ENCODE results near the gene NKX1-2.
A peak's percentile ranks its signal among the peaks of the same experiment; 100 is the strongest.
"Not testable (repeated sequence)": the region's sequence is repeated elsewhere in the genome, so short reads cannot be mapped to it uniquely, and the experiment has no call there.

Gene NKX1-2

GRCh38 chr10:124447751-124448466 lies 1.9 kb downstream of the NKX1-2 start:
- Histone ChIP-seq H3K36me3 (ENCODE audit: insufficient read depth, low read depth, low read length) (0 out of 2 replicates have a peak, but pooled peaks cover 8% of the 10 kb centered on the region), H3K9me3 (ENCODE audit: insufficient read depth, low read depth, low read length) (no peaks in the 10 kb centered on the region), H3K27ac (ENCODE audit: low read length) (no peak overlapping the region), H3K27me3 (ENCODE audit: insufficient read depth, low read length) (peaks cover 81% of the 10 kb centered on the region), H3K4me1 (ENCODE audit: insufficient read depth, low read length) (peaks cover 22% of the 10 kb centered on the region; the same call in 1 of the 2 replicates), H3K4me3 (ENCODE audit: low read length) (peak overlapping the region; percentile 66), H3K9ac (ENCODE audit: low read depth, low read length) (no peak overlapping the region)

- Histone ChIP-seq H3K9me3 (ENCODE audit: insufficient read depth, low read depth, low read length) (no peaks in the 10 kb centered on the region), H3K9ac (ENCODE audit: low read depth, low read length) (no peak overlapping the region), H3K4me3 (ENCODE audit: low read length) (peak overlapping the region; percentile 66), H3K27ac (ENCODE audit: low read length) (no peak overlapping the region), H3K27me3 (ENCODE audit: insufficient read depth, low read length) (peaks cover 74% of the 10 kb centered on the region), H3K4me1 (ENCODE audit: insufficient read depth, low read length) (peaks cover 18% of the 10 kb centered on the region; the same call in 1 of the 2 replicates), H3K36me3 (ENCODE audit: insufficient read depth, low read depth, low read length) (0 out of 2 replicates have a peak, but pooled peaks cover 8% of the 10 kb centered on the region)
Observed at GRCh38 chr10:124446830-124447750, 2.7 kb downstream of the NKX1-2 start.

- H3K9ac ChIP-seq (ENCODE audit: low read depth, low read length); H3K36me3 ChIP-seq (ENCODE audit: insufficient read depth, low read depth, low read length); H3K4me3 ChIP-seq (ENCODE audit: low read length); H3K9me3 ChIP-seq (ENCODE audit: insufficient read depth, low read depth, low read length); H3K27ac ChIP-seq (ENCODE audit: low read length); H3K4me1 ChIP-seq (ENCODE audit: insufficient read depth, low read length): not testable (repeated sequence)
- peaks cover 22% of the 10 kb centered on the region for H3K27me3 ChIP-seq (ENCODE audit: insufficient read depth, low read length)
Observed at GRCh38 chr10:124441694-124442093, 8.1 kb downstream of the NKX1-2 start.

- no peaks in the 10 kb centered on the region for H3K36me3 ChIP-seq (ENCODE audit: insufficient read depth, low read depth, low read length)
- H3K4me3 ChIP-seq (ENCODE audit: low read length): no peak overlapping the region
- H3K4me1 ChIP-seq (ENCODE audit: insufficient read depth, low read length): no peaks in the 10 kb centered on the region
- H3K9me3 ChIP-seq (ENCODE audit: insufficient read depth, low read depth, low read length): no peaks in the 10 kb centered on the region
- no peak overlapping the region for H3K27ac ChIP-seq (ENCODE audit: low read length)
- H3K27me3 ChIP-seq (ENCODE audit: insufficient read depth, low read length): no peaks in the 10 kb centered on the region
- H3K9ac ChIP-seq (ENCODE audit: low read depth, low read length): no peak overlapping the region
Observed at GRCh38 chr10:124436191-124436638, 13.6 kb downstream of the NKX1-2 start.

GRCh38 chr10:124435683-124436082 lies 14.2 kb downstream of the NKX1-2 start:
- H3K4me1 ChIP-seq (ENCODE audit: insufficient read depth, low read length); H3K27ac ChIP-seq (ENCODE audit: low read length); H3K9ac ChIP-seq (ENCODE audit: low read depth, low read length); H3K27me3 ChIP-seq (ENCODE audit: insufficient read depth, low read length); H3K9me3 ChIP-seq (ENCODE audit: insufficient read depth, low read depth, low read length); H3K4me3 ChIP-seq (ENCODE audit: low read length); H3K36me3 ChIP-seq (ENCODE audit: insufficient read depth, low read depth, low read length): not testable (repeated sequence)

- no peaks in the 10 kb centered on the region for H3K36me3 ChIP-seq (ENCODE audit: insufficient read depth, low read depth, low read length)
- H3K9ac ChIP-seq (ENCODE audit: low read depth, low read length): no peak overlapping the region
- no peak overlapping the region for H3K27ac ChIP-seq (ENCODE audit: low read length)
- no peak overlapping the region for H3K4me3 ChIP-seq (ENCODE audit: low read length)
- H3K4me1 ChIP-seq (ENCODE audit: insufficient read depth, low read length): peaks cover 5% of the 10 kb centered on the region; the same call in 1 of the 2 replicates
- H3K27me3 ChIP-seq (ENCODE audit: insufficient read depth, low read length): no peaks in the 10 kb centered on the region
- no peaks in the 10 kb centered on the region for H3K9me3 ChIP-seq (ENCODE audit: insufficient read depth, low read depth, low read length)
Observed at GRCh38 chr10:124433461-124433860, 16.4 kb downstream of the NKX1-2 start.

GRCh38 chr10:124430077-124430476 lies 19.8 kb downstream of the NKX1-2 start:
- H3K27ac ChIP-seq (ENCODE audit: low read length): no peak overlapping the region
- H3K4me3 ChIP-seq (ENCODE audit: low read length): no peak overlapping the region
- peaks cover 5% of the 10 kb centered on the region; the same call in 1 of the 2 replicates for H3K4me1 ChIP-seq (ENCODE audit: insufficient read depth, low read length)
- no peak overlapping the region for H3K9ac ChIP-seq (ENCODE audit: low read depth, low read length)
- H3K36me3 ChIP-seq (ENCODE audit: insufficient read depth, low read depth, low read length): no peaks in the 10 kb centered on the region
- H3K27me3 ChIP-seq (ENCODE audit: insufficient read depth, low read length): no peaks in the 10 kb centered on the region
- no peaks in the 10 kb centered on the region for H3K9me3 ChIP-seq (ENCODE audit: insufficient read depth, low read depth, low read length)

- Histone ChIP-seq H3K9ac (ENCODE audit: low read depth, low read length) (no peak overlapping the region), H3K9me3 (ENCODE audit: insufficient read depth, low read depth, low read length) (no peaks in the 10 kb centered on the region), H3K36me3 (ENCODE audit: insufficient read depth, low read depth, low read length) (no peaks in the 10 kb centered on the region), H3K27ac (ENCODE audit: low read length) (no peak overlapping the region), H3K27me3 (ENCODE audit: insufficient read depth, low read length) (no peaks in the 10 kb centered on the region), H3K4me1 (ENCODE audit: insufficient read depth, low read length) (peaks cover 5% of the 10 kb centered on the region; the same call in 1 of the 2 replicates), H3K4me3 (ENCODE audit: low read length) (no peak overlapping the region)
Observed at GRCh38 chr10:124429576-124429975, 20.3 kb downstream of the NKX1-2 start.

GRCh38 chr10:124428207-124428777 lies 21.5 kb downstream of the NKX1-2 start:
- Histone ChIP-seq H3K4me1 (ENCODE audit: insufficient read depth, low read length) (peaks cover 5% of the 10 kb centered on the region; the same call in 1 of the 2 replicates), H3K4me3 (ENCODE audit: low read length) (no peak overlapping the region), H3K27ac (ENCODE audit: low read length) (no peak overlapping the region), H3K27me3 (ENCODE audit: insufficient read depth, low read length) (no peaks in the 10 kb centered on the region), H3K9me3 (ENCODE audit: insufficient read depth, low read depth, low read length) (no peaks in the 10 kb centered on the region), H3K9ac (ENCODE audit: low read depth, low read length) (no peak overlapping the region), H3K36me3 (ENCODE audit: insufficient read depth, low read depth, low read length) (no peaks in the 10 kb centered on the region)

- H3K27me3 ChIP-seq (ENCODE audit: insufficient read depth, low read length): peaks cover 9% of the 10 kb centered on the region
- no peaks in the 10 kb centered on the region for H3K36me3 ChIP-seq (ENCODE audit: insufficient read depth, low read depth, low read length)
- no peaks in the 10 kb centered on the region for H3K9me3 ChIP-seq (ENCODE audit: insufficient read depth, low read depth, low read length)
- H3K9ac ChIP-seq (ENCODE audit: low read depth, low read length): no peak overlapping the region
- peaks cover 5% of the 10 kb centered on the region; the same call in 1 of the 2 replicates for H3K4me1 ChIP-seq (ENCODE audit: insufficient read depth, low read length)
- H3K27ac ChIP-seq (ENCODE audit: low read length): no peak overlapping the region
- no peak overlapping the region for H3K4me3 ChIP-seq (ENCODE audit: low read length)
Observed at GRCh38 chr10:124425227-124425962, 24.4 kb downstream of the NKX1-2 start.

- Histone ChIP-seq H3K4me3 (ENCODE audit: low read length) (no peak overlapping the region), H3K36me3 (ENCODE audit: insufficient read depth, low read depth, low read length) (no peaks in the 10 kb centered on the region), H3K4me1 (ENCODE audit: insufficient read depth, low read length) (no peaks in the 10 kb centered on the region; the same call in 1 of the 2 replicates), H3K9me3 (ENCODE audit: insufficient read depth, low read depth, low read length) (no peaks in the 10 kb centered on the region), H3K27ac (ENCODE audit: low read length) (no peak overlapping the region), H3K9ac (ENCODE audit: low read depth, low read length) (no peak overlapping the region), H3K27me3 (ENCODE audit: insufficient read depth, low read length) (peaks cover 20% of the 10 kb centered on the region)
Observed at GRCh38 chr10:124423813-124424212, 26.0 kb downstream of the NKX1-2 start.
